ENCODE results near the gene DOK3.

DOK3 gene

GRCh38 chr5:177504086-177505056, 5.3 kb downstream of the DOK3 start:
- Histone ChIP-seq H3K4me1 (ENCODE audit: control insufficient read depth in 1 of 2, insufficient read depth in 2 of 2, low read length in 2 of 2) (no peaks in the 10 kb centered on the region), H3K79me2 (ENCODE audit: control insufficient read depth, insufficient read depth, low read length, poor library complexity) (no peaks in the 10 kb centered on the region), H3K9me3 (ENCODE audit: insufficient read depth, low read depth, low read length) (no peaks in the 10 kb centered on the region), H3K9ac (ENCODE audit: low read length) (no peak overlapping the region), H3K14ac (ENCODE audit: low read length) (no peak overlapping the region), H3K18ac (ENCODE audit: low read length) (no peak overlapping the region), H3K4me3 (ENCODE audit: low read depth, low read length) (no peak overlapping the region), H4K12ac (ENCODE audit: low read depth, low read length) (no peak overlapping the region), H2AK5ac (ENCODE audit: low read length) (no peak overlapping the region), H3K4me2 (ENCODE audit: low read length) (no peak overlapping the region), H2BK5ac (ENCODE audit: low read depth, low read length, poor library complexity) (no peak overlapping the region), H2BK120ac (ENCODE audit: insufficient read depth, low read length, poor library complexity) (no peak overlapping the region), H4K91ac (ENCODE audit: low read depth, low read length) (no peak overlapping the region), H3K27me3 (ENCODE audit: insufficient read depth, low read length) (no peaks in the 10 kb centered on the region), H2AFZ (ENCODE audit: insufficient read depth, low read length, poor library complexity) (no peak overlapping the region), H3K79me1 (ENCODE audit: low read length) (no peaks in the 10 kb centered on the region), H3K4ac (ENCODE audit: low read depth, low read length) (no peak overlapping the region), H2BK12ac (ENCODE audit: low read length) (no peak overlapping the region), H3K27ac (ENCODE audit: low read depth, low read length) (no peak overlapping the region), H4K8ac (ENCODE audit: low read depth, low read length) (no peak overlapping the region), H3K23ac (ENCODE audit: low read length) (no peak overlapping the region), H3K36me3 (ENCODE audit: control insufficient read depth in 1 of 2, insufficient read depth in 2 of 2, low read length in 2 of 2) (peaks cover 11 to 20% of the 10 kb centered on the region in 2 experiments)
- no peak for DNase-seq
- WGBS (ENCODE audit: extremely low coverage, insufficient coverage, insufficient read length) = no CpG with 5 or more reads among the region's 47 CpGs

DNA sequence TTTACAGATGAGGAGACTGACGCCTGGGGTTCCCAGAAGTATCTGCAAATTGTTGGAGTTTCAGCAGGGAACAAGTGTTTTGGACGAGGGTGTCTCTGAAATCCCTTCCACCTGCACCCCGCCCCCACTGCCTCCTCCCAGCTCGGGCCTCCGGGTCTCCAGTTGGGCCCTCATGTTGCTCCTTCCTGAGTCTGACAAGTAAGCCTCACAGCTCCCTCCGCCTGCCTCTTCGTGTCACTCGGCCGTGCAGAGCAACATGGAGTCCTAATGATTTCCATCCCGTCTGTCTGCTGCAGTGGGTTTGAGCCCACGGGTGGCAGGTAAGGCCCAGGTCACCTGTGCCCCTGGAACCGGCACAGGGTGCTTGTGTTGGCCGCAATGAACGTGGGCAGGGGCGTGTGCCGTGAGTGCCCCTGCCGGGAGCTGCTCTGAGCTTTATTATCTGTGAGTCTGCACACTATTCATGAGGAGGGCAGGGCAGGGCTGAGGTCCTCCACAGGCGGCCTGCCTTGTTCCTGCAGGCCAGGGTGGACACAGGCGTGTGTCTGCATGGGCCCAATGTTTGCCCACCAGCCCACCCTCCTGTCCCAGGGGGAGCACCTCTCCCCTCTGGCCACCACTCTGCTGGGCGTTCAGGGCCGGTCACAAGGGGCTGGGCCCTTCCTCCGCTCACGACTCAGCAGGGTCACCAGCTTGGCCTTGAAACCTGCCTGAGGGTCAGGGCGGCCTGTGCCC, 6.1 kb downstream of the DOK3 start:
- Histone ChIP-seq H4K8ac (ENCODE audit: low read depth, low read length) (no peak overlapping the region), H2BK12ac (ENCODE audit: low read length) (no peak overlapping the region), H3K4me1 (ENCODE audit: control insufficient read depth in 1 of 2, insufficient read depth in 2 of 2, low read length in 2 of 2) (peaks cover 2% of the 10 kb centered on the region in 2 experiments), H3K23ac (ENCODE audit: low read length) (no peak overlapping the region), H2AFZ (ENCODE audit: insufficient read depth, low read length, poor library complexity) (no peak overlapping the region), H3K4ac (ENCODE audit: low read depth, low read length) (no peak overlapping the region), H2BK120ac (ENCODE audit: insufficient read depth, low read length, poor library complexity) (no peak overlapping the region), H3K79me1 (ENCODE audit: low read length) (no peaks in the 10 kb centered on the region), H3K36me3 (ENCODE audit: control insufficient read depth in 1 of 2, insufficient read depth in 2 of 2, low read length in 2 of 2) (peaks cover 11 to 17% of the 10 kb centered on the region in 2 experiments), H3K27ac (ENCODE audit: low read depth, low read length) (no peak overlapping the region), H2AK5ac (ENCODE audit: low read length) (no peak overlapping the region), H3K18ac (ENCODE audit: low read length) (no peak overlapping the region), H3K9me3 (ENCODE audit: insufficient read depth, low read depth, low read length) (no peaks in the 10 kb centered on the region), H4K12ac (ENCODE audit: low read depth, low read length) (no peak overlapping the region), H3K79me2 (ENCODE audit: control insufficient read depth, insufficient read depth, low read length, poor library complexity) (no peaks in the 10 kb centered on the region), H4K91ac (ENCODE audit: low read depth, low read length) (no peak overlapping the region), H3K4me3 (ENCODE audit: low read depth, low read length) (no peak overlapping the region), H2BK5ac (ENCODE audit: low read depth, low read length, poor library complexity) (no peak overlapping the region), H3K9ac (ENCODE audit: low read length) (no peak overlapping the region), H3K14ac (ENCODE audit: low read length) (no peak overlapping the region), H3K4me2 (ENCODE audit: low read length) (no peak overlapping the region), H3K27me3 (ENCODE audit: insufficient read depth, low read length) (no peaks in the 10 kb centered on the region)
- no peak for DNase-seq
- WGBS (ENCODE audit: extremely low coverage, insufficient coverage, insufficient read length) = no CpG with 5 or more reads among the region's 24 CpGs

GRCh38 chr5:177502886-177503285, 6.7 kb downstream of the DOK3 start:
- H2BK5ac ChIP-seq (ENCODE audit: low read depth, low read length, poor library complexity) = no peak overlapping the region
- no peak for DNase-seq
- no peaks in the 10 kb centered on the region for H3K27me3 ChIP-seq (ENCODE audit: insufficient read depth, low read length)
- H3K14ac ChIP-seq (ENCODE audit: low read length) = no peak overlapping the region
- no peak overlapping the region for H3K4me2 ChIP-seq (ENCODE audit: low read length)
- H2AK5ac ChIP-seq (ENCODE audit: low read length) = no peak overlapping the region
- H3K4me3 ChIP-seq (ENCODE audit: low read depth, low read length) = no peak overlapping the region
- peaks cover 8 to 9% of the 10 kb centered on the region in 2 experiments for H3K4me1 ChIP-seq (ENCODE audit: control insufficient read depth in 1 of 2, insufficient read depth in 2 of 2, low read length in 2 of 2)
- no peak overlapping the region for H3K23ac ChIP-seq (ENCODE audit: low read length)
- no peak overlapping the region for H3K9ac ChIP-seq (ENCODE audit: low read length)
- no peak overlapping the region for H3K18ac ChIP-seq (ENCODE audit: low read length)
- WGBS (ENCODE audit: extremely low coverage, insufficient coverage, insufficient read length) = no CpG with 5 or more reads among the region's 16 CpGs
- no peak overlapping the region for H4K8ac ChIP-seq (ENCODE audit: low read depth, low read length)
- no peak overlapping the region for H2BK12ac ChIP-seq (ENCODE audit: low read length)
- peaks cover 4% of the 10 kb centered on the region for H3K79me2 ChIP-seq (ENCODE audit: control insufficient read depth, insufficient read depth, low read length, poor library complexity)
- no peak overlapping the region for H2AFZ ChIP-seq (ENCODE audit: insufficient read depth, low read length, poor library complexity)
- no peak overlapping the region for H2BK120ac ChIP-seq (ENCODE audit: insufficient read depth, low read length, poor library complexity)
- no peaks in the 10 kb centered on the region for H3K9me3 ChIP-seq (ENCODE audit: insufficient read depth, low read depth, low read length)
- H3K4ac ChIP-seq (ENCODE audit: low read depth, low read length) = no peak overlapping the region
- H3K36me3 ChIP-seq (ENCODE audit: control insufficient read depth in 1 of 2, insufficient read depth in 2 of 2, low read length in 2 of 2) = peaks cover 11 to 15% of the 10 kb centered on the region in 2 experiments
- H4K91ac ChIP-seq (ENCODE audit: low read depth, low read length) = no peak overlapping the region
- no peak overlapping the region for H3K27ac ChIP-seq (ENCODE audit: low read depth, low read length)
- H4K12ac ChIP-seq (ENCODE audit: low read depth, low read length) = no peak overlapping the region
- H3K79me1 ChIP-seq (ENCODE audit: low read length) = peaks cover 4% of the 10 kb centered on the region

DNA sequence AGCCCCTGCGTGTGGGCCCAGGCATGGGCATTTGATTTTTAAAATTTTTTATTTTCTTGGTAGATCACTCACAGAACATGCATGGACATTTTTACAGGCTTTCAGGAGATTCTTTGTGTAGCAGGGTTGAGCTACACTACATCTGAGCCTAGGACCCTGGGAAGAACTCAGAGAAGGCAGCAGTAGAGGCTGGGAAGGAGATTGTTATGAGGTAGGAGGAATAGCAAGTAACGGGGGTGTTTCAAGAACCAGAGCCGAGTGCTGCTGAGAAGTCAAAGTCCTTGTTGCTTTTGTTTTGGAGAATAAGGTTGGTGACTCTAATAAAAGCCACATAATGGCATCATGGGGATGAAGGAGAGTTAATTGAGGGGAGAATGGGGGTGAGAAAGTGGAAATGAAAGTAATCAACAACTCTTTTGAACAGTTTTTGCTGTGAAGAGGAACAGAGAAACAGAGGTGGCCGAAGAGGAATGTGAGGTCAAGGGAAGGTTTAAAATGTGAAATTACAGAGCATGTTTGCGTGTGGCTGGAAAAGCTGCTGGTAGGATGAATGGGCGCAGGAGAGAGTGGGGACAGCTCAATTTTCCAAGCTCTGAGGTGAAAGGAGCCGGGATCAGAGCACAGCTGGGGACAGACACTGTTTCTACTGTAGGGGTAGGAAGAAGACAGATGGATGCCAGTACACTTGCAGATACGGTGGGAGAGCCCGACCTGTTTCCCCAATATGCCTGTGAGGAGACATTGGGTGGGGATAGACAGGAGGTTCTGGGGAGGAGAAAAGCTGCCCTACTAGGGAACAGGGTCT, 7.5 kb downstream of the DOK3 start:
- Histone ChIP-seq H3K4me1 (ENCODE audit: control insufficient read depth in 1 of 2, insufficient read depth in 2 of 2, low read length in 2 of 2) (peaks cover 8 to 10% of the 10 kb centered on the region in 2 experiments), H3K79me1 (ENCODE audit: low read length) (peaks cover 9% of the 10 kb centered on the region), H2AK5ac (ENCODE audit: low read length) (no peak overlapping the region), H2AFZ (ENCODE audit: insufficient read depth, low read length, poor library complexity) (no peak overlapping the region), H2BK120ac (ENCODE audit: insufficient read depth, low read length, poor library complexity) (no peak overlapping the region), H3K79me2 (ENCODE audit: control insufficient read depth, insufficient read depth, low read length, poor library complexity) (peaks cover 5% of the 10 kb centered on the region), H3K27ac (ENCODE audit: low read depth, low read length) (no peak overlapping the region), H4K91ac (ENCODE audit: low read depth, low read length) (no peak overlapping the region), H3K36me3 (ENCODE audit: control insufficient read depth in 1 of 2, insufficient read depth in 2 of 2, low read length in 2 of 2) (peaks cover 11 to 12% of the 10 kb centered on the region in 2 experiments), H3K14ac (ENCODE audit: low read length) (no peak overlapping the region), H4K8ac (ENCODE audit: low read depth, low read length) (no peak overlapping the region), H4K12ac (ENCODE audit: low read depth, low read length) (no peak overlapping the region), H3K9me3 (ENCODE audit: insufficient read depth, low read depth, low read length) (no peaks in the 10 kb centered on the region), H3K4me2 (ENCODE audit: low read length) (no peak overlapping the region), H3K9ac (ENCODE audit: low read length) (no peak overlapping the region), H2BK5ac (ENCODE audit: low read depth, low read length, poor library complexity) (no peak overlapping the region), H2BK12ac (ENCODE audit: low read length) (no peak overlapping the region), H3K23ac (ENCODE audit: low read length) (no peak overlapping the region), H3K4me3 (ENCODE audit: low read depth, low read length) (no peak overlapping the region), H3K4ac (ENCODE audit: low read depth, low read length) (no peak overlapping the region), H3K27me3 (ENCODE audit: insufficient read depth, low read length) (no peaks in the 10 kb centered on the region), H3K18ac (ENCODE audit: low read length) (no peak overlapping the region)
- no CpG with 5 or more reads among the region's 9 CpGs for WGBS (ENCODE audit: extremely low coverage, insufficient coverage, insufficient read length)
- no peak for DNase-seq

Data from trophoblast cell (in vitro differentiated cells and primary cell).